Measurements from ENCODE around the gene HOXD12. TPM values are rescaled to one million over a fixed set of nuclear protein-coding genes. Genes with fewer than 3 reads are reported as not detected.
A peak's percentile ranks its signal among the peaks of the same experiment; 100 is the strongest.

HOXD12 gene
- total RNA-seq, 6 experiments from 2014 or later, result not detected

GRCh38 chr2:176076796-176077195 lies 22.8 kb upstream of the HOXD12 start:
- 12% methylated on average over 2 of the region's 2 CpGs for WGBS (ENCODE audit: insufficient coverage, low coverage, low lambda C conversion rate, missing lambda C conversion rate)
- intact Hi-C loops (cut with DNase I), result loop anchor here in 1 of 2 donors (10.0 kb wide), 1 partner anchor 392 kb away; no protein-coding TSS in a partner anchor
- Histone ChIP-seq H3K9me3 (no peaks in the 10 kb centered on the region), H3K4me3 (no peak overlapping the region), H3K27me3 (peaks cover 23 to 83% of the 10 kb centered on the region in 2 donors), H3K27ac (no peak overlapping the region), H3K4me1 (peaks cover 0 to 6% (median 0%) of the 10 kb centered on the region in 4 donors), H3K36me3 (no peaks in the 10 kb centered on the region)
- TF ChIP-seq POLR2A (IDR thresholded peaks at IDR 0.05) (no peak), CTCF (IDR thresholded peaks at IDR 0.05) (no peak)
- ATAC-seq (no peak), DNase-seq (no peak)

- no peak for TF ChIP-seq CTCF (IDR thresholded peaks at IDR 0.05)
- TF ChIP-seq POLR2A (IDR thresholded peaks at IDR 0.05), result no peak
Measured at GRCh38 chr2:176078541-176079284, 20.9 kb upstream of the HOXD12 start.

GRCh38 chr2:176079285-176079830 lies 20.2 kb upstream of the HOXD12 start:
- 4% methylated on average over 28 of the region's 30 CpGs for WGBS (ENCODE audit: insufficient coverage, low coverage, low lambda C conversion rate, missing lambda C conversion rate)
- H3K4me1 ChIP-seq, result peaks cover 0 to 6% (median 0%) of the 10 kb centered on the region in 4 donors
- no peak overlapping the region for H3K4me3 ChIP-seq
- ATAC-seq (no peak), DNase-seq (no peak)
- no peaks in the 10 kb centered on the region for H3K9me3 ChIP-seq
- no peak for TF ChIP-seq CTCF (IDR thresholded peaks at IDR 0.05)
- TF ChIP-seq POLR2A (IDR thresholded peaks at IDR 0.05), result no peak
- H3K36me3 ChIP-seq, result no peaks in the 10 kb centered on the region
- intact Hi-C loops (cut with DNase I), result loop anchor here in 1 of 2 donors (10.0 kb wide), 1 partner anchor 395 kb away; no protein-coding TSS in a partner anchor
- no peak overlapping the region for H3K27ac ChIP-seq
- H3K27me3 ChIP-seq, result peaks cover 33 to 83% of the 10 kb centered on the region in 2 donors

More at GRCh38 chr2:176078541-176079284, 20.9 kb upstream of the HOXD12 start:
- H3K9me3 ChIP-seq, result no peaks in the 10 kb centered on the region
- peaks cover 33 to 85% of the 10 kb centered on the region in 2 donors for H3K27me3 ChIP-seq
- intact Hi-C loops (cut with DNase I), result loop anchor here in 1 of 2 donors (10.0 kb wide), 1 partner anchor 394 kb away; no protein-coding TSS in a partner anchor
- 5% methylated on average over 25 of the region's 25 CpGs for WGBS (ENCODE audit: insufficient coverage, low coverage, low lambda C conversion rate, missing lambda C conversion rate)
- no peak overlapping the region for H3K27ac ChIP-seq
- H3K4me1 ChIP-seq, result peaks cover 0 to 6% (median 0%) of the 10 kb centered on the region in 4 donors
- no peak overlapping the region for H3K4me3 ChIP-seq
- DNase-seq (no peak), ATAC-seq (no peak)
- H3K36me3 ChIP-seq, result no peaks in the 10 kb centered on the region

GRCh38 chr2:176079831-176080539 lies 19.6 kb upstream of the HOXD12 start:
- peak in 1 of 3 donors; percentile 34 for DNase-seq
- intact Hi-C loops (cut with DNase I), result loop anchor here (10.0 kb wide), 1 partner anchor 395 kb away; no protein-coding TSS in a partner anchor
- Histone ChIP-seq H3K4me1 (peaks cover 0 to 6% (median 0%) of the 10 kb centered on the region in 4 donors), H3K27me3 (peaks cover 33 to 86% of the 10 kb centered on the region in 2 donors), H3K36me3 (no peaks in the 10 kb centered on the region), H3K4me3 (no peak overlapping the region), H3K9me3 (no peaks in the 10 kb centered on the region), H3K27ac (no peak overlapping the region)
- no peak for TF ChIP-seq POLR2A (IDR thresholded peaks at IDR 0.05)
- TF ChIP-seq CTCF (IDR thresholded peaks at IDR 0.05), result peak; percentile 43 to 69 (median 64)
- WGBS (ENCODE audit: insufficient coverage, low coverage, low lambda C conversion rate, missing lambda C conversion rate), result 5% methylated on average over 19 of the region's 86 CpGs
- peak; percentile 36 to 57 (median 50) for ATAC-seq
